SK-N-MC (cell line): Measurements from ENCODE around the gene C10orf62.

ENCODE experiments used
- EZH2 ChIP-seq: fragments of 200-600 bp; sonication (generic); IDR thresholded peaks from one replicate; pipeline ENCODE4 v1.6.1; 2017; ENCODE audit warnings: antibody characterized with exemption
- FOXP2 ChIP-seq: optimal IDR thresholded peaks from 2 replicates; pipeline ENCODE3; 2011; ENCODE audit warnings: mild to moderate bottlenecking, moderate library complexity; ENCODE audit not compliant: insufficient read depth; ENCODE audit errors: extremely low read length, control extremely low read depth
- POLR2AphosphoS5 ChIP-seq: IDR thresholded peaks from 2 replicates; pipeline ENCODE4 v1.6.1; 2012; ENCODE audit warnings: mild to moderate bottlenecking, low read depth, low read length, borderline replicate concordance

- TF ChIP-seq POLR2AphosphoS5 (no peak), EZH2 (no peak), FOXP2 (no peak)
These were observed 38.2 kb upstream of the C10orf62 start for GRCh38 chr10:97551271-97551670.
